ENCODE data around the gene ZNF81.
"Not testable (repeated sequence)": the region's sequence is repeated elsewhere in the genome, so short reads cannot be mapped to it uniquely, and the experiment has no call there.

ZNF81 gene

DNA sequence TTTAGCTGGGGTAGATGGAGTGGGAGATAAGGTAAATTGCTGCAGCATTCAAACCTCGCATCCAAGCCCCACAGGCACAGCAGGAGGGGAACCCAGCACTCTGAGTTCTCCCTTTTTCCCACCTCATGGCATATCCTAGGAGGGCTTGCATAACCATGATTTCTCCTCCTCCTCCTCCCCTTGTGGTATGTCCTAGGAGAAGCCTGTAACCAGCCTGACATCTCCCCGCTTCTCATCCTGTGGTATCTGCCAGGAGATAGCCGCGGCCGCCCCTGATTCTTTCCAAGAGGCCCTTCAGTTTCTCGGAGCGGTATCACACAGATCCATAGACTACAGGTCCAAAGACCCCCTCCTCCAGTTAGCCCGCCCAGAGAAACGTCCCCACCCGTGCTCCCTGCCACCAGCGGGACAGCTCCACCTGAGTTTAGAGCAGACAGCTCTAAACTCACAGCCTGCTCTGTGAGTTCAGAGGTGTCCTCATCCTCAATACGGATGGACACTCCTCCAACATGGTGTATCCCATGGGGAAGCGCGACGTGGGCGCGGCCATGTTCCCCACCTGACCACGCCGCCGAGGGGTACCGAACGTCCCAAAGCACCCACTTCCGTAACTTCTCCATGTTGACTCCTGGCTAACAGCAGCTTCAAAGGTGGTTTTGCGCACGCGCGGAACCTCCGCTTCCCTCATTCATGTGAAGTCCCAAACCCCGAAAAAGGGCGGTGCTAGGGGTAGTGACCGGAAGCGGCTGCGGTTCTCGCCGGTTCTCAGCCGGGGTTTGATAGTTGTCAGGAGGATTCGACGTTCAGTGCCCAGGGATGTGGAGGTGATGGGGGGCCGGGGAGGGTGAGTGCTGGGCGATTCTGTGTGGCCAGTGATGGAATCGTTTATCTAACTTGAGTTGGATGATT is at the start of gene ZNF81:
ZNF81 (plus strand) TSS at position 739 of the 909 bp plus-strand sequence. CDS start 9,366 bp downstream, outside the sequence.
- H3K27ac Mint-ChIP-seq, result peak within 1 kb of the TSS; percentile 99
- DNase-seq (ENCODE audit: low spot score in 2 of 2) (peak; percentile 70 to 94), ATAC-seq (peak; percentile 91)
- H3K36me3 Mint-ChIP-seq, result peaks cover 5% of the 10 kb centered on the region
- H3K9me3 Mint-ChIP-seq, result no peaks in the 10 kb centered on the region
- H3K4me1 Mint-ChIP-seq, result peaks cover 16% of the 10 kb centered on the region
- H3K4me3 Mint-ChIP-seq, result peak within 1 kb of the TSS; percentile 99

DNA sequence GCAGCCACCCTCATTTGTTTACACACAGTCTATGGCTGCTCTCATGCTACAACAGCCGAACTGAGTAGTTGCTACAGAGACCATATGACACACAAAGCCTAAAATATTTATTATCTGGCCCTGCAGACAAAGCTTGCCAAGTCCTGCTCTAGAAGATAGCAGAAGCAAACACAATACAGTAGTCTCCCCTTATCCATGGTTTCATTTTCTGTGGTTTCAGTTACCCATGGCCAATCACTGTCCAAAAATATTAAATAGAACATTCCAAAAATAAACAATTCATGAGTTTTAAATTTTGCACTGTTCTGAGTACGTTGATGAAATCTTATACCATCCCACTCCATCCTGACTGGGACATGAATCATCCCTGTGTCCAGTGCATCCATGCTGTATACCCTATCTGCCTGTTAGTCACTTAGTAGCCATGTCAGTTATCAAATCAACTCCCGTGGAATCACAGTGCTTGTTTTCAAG is 40.2 kb upstream of the ZNF81 start:
- no peak for ATAC-seq
- H3K4me1 Mint-ChIP-seq, result no peaks in the 10 kb centered on the region
- H3K36me3 Mint-ChIP-seq, result no peaks in the 10 kb centered on the region
- H3K27ac Mint-ChIP-seq, result no peak overlapping the region
- no peak for DNase-seq (ENCODE audit: low spot score in 2 of 2)
- H3K4me3 Mint-ChIP-seq, result no peak overlapping the region
- no peaks in the 10 kb centered on the region for H3K9me3 Mint-ChIP-seq

DNA sequence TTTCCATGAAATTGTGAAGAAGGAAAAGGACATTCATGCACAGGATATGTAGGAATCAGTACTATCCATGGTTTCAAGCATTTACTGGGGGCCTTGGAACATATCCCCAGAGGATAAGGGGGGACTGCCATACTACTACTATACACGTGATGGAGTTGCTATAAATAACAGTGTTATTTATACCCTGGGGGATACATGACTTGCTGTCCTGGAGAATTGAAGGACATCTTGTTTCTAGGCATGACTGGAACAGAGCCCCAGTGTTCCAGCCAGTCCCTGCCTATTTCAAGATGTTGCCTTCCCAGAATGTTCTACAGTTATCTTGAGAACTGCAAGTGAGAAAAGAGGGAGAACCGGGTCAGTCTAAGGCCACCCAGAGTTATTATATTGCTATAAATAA is 39.6 kb upstream of the ZNF81 start:
- no peaks in the 10 kb centered on the region for H3K36me3 Mint-ChIP-seq
- no peak overlapping the region for H3K27ac Mint-ChIP-seq
- no peaks in the 10 kb centered on the region for H3K9me3 Mint-ChIP-seq

DNA sequence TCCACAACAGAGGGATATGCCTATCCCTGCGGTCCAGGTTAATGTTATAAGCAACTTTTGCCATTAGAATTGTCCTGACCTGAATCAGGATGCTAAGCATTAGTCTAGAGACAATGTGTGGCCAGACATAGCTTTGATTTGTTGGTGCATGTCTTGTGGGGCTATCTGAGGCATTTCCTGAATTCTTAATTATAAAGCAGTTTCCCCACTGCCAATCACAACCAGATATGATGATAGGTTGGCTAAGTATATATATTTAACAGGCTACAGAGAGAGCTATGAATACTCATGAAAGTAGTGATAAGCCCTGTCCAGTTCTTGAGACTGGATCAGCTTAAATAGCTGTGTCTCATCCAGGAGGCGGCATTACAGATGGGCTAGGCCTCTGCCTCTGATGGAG is 37.8 kb upstream of the ZNF81 start:
- Mint-ChIP-seq H3K27ac (no peak overlapping the region), H3K36me3 (no peaks in the 10 kb centered on the region), H3K9me3 (no peaks in the 10 kb centered on the region), H3K4me3 (no peak overlapping the region), H3K4me1 (no peaks in the 10 kb centered on the region)
- ATAC-seq (no peak), DNase-seq (ENCODE audit: low spot score in 2 of 2) (no peak)

More for the DNA sequence above, 39.6 kb upstream of the ZNF81 start:
- no peak for ATAC-seq
- no peaks in the 10 kb centered on the region for H3K4me1 Mint-ChIP-seq
- no peak overlapping the region for H3K4me3 Mint-ChIP-seq
- no peak for DNase-seq (ENCODE audit: low spot score in 2 of 2)

DNA sequence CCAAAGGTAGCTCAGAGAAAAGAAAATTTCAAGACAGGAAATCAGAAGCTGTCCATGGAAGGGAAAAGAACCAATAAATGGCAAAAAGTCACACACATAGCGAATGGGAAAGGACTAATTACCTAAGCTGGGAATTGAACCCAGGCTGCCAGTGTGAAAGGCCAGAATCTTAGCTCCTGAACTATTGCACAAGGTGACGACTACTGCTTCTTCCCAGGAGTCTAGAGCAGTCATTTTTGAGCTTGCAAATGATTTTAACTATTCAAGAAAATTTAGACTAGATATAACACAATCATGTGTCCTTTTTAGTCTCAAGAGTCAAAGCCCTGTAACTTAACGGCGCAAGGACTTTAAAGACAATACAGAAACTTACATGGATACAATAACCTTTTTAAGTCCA is 34.1 kb upstream of the ZNF81 start:
- ATAC-seq (no peak), DNase-seq (ENCODE audit: low spot score in 2 of 2) (no peak)
- no peaks in the 10 kb centered on the region for H3K4me1 Mint-ChIP-seq
- no peak overlapping the region for H3K27ac Mint-ChIP-seq
- H3K4me3 Mint-ChIP-seq, result no peak overlapping the region
- no peaks in the 10 kb centered on the region for H3K9me3 Mint-ChIP-seq
- H3K36me3 Mint-ChIP-seq, result no peaks in the 10 kb centered on the region

DNA sequence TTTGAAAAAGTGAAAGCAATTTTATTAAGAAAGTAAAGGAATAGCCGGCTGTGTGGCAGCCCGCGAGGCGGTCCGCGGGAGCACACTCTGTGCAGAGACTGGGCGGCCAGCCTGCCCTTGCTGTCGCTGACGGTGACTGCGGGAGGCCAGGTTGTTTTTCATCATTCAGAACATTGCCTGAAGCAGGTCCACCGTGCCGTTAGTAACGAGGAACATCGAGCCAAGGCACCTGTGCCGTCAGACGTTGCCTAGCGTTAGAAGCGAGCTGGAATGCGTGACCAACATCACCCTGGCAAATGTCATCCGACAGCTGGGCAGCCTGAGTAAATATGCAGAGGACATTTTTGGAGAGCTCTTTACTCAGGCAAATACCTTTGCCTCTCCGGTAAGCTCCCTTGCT is 33.6 kb upstream of the ZNF81 start:
- H3K36me3 Mint-ChIP-seq; H3K27ac Mint-ChIP-seq; H3K4me1 Mint-ChIP-seq; H3K9me3 Mint-ChIP-seq; ATAC-seq; DNase-seq (ENCODE audit: low spot score in 2 of 2); H3K4me3 Mint-ChIP-seq: not testable (repeated sequence)

DNA sequence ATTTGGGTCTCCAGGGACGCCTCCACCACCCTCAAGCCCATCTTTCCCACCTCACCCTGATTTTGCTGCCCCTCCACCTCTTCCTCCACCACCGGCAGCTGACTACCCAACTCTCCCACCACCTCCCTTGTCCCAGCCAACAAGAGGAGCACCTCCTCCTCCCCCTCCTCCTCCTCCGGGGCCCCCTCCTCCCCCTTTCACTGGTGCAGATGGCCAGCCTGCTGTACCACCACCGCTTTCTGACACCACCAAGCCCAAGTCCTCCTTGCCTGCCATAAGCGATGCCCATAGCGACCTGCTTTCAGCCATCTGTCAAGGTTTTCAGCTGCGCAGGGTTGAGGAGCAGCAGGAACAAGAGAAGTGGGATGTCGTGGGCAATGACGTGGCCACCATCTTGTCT is 32.4 kb upstream of the ZNF81 start:
- ATAC-seq, result no peak
- Mint-ChIP-seq H3K27ac (no peak overlapping the region), H3K4me3 (no peak overlapping the region), H3K36me3 (no peaks in the 10 kb centered on the region), H3K4me1 (no peaks in the 10 kb centered on the region), H3K9me3 (no peaks in the 10 kb centered on the region)
- DNase-seq (ENCODE audit: low spot score in 2 of 2), result no peak

DNA sequence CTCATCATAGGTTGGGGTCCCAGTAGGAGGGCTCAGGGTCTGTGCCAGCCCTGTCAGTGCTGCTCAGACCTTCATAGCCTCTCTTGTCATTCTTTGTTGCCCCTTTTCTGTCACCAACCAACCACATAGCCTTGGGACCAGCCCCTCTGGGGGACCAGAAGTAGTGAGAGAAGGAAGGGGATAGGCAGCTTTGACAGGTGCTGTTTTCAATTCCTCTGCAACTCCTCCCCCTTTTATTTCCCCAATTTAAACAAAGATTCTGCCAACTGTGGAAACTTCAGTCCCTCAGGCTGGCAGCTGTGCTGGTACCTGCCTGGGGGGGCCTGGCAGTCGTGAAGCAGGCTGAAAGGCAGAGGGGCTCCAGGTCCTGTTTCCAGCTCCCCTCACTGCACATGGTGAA is 30.9 kb upstream of the ZNF81 start:
- not testable (repeated sequence) for H3K4me1 Mint-ChIP-seq; H3K36me3 Mint-ChIP-seq; DNase-seq (ENCODE audit: low spot score in 2 of 2); H3K27ac Mint-ChIP-seq; ATAC-seq; H3K9me3 Mint-ChIP-seq; H3K4me3 Mint-ChIP-seq

DNA sequence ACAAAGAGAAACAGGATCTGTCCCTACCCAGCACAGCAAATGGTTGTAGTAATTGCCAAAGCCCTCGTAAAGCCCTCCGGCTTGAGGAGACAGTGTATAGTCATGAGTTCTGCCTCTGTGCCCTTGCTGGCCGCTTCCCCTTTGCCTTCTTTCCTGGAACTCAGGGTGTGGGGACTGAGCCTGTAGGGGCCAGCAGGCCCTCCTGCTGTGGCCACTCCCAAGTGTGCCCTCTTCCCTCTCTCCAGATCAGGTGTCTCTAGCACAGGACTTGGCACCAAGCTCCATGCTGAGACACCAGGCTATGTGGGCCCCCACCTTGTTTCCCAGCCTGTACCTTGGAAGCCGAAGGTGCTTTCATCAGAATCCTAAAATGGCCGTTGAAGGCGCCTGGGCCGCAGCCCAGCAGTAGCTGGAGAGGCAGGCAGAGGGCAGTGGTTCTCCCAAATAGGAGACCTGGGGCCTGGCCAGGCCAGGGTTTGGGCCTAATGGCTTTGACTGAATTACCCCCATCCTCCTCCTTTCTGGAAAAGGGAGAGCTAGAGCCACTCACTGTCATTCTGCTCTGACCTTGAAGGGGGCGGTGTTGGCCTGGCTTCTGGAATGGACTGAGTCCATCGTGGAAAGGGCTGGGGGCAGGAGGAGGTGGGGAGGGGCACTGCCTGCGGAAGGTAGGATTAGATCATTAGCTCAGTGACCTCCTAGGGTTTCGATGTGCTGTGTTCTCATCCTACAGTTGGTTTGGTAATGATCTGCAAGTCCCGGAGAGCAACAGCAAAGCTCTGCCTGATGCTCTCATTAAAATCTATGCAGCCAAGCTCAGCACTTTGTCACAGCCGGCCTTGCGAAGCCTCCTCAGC is 30.1 kb upstream of the ZNF81 start:
- ATAC-seq; H3K9me3 Mint-ChIP-seq; H3K36me3 Mint-ChIP-seq; H3K27ac Mint-ChIP-seq; DNase-seq (ENCODE audit: low spot score in 2 of 2); H3K4me3 Mint-ChIP-seq; H3K4me1 Mint-ChIP-seq: not testable (repeated sequence)

DNA sequence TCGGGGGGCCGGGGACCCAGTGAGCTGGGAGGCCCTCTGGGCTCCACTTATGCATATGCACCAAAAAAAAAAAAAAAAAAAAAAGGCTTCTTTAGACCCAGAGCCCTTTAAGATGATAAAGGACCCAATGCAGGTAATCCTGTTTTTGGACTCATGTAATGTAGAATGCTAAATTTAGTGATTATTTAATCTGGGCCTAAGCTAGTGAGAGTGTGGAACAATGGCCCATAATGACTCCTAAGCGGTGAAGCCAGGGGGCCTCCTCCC is 29.5 kb upstream of the ZNF81 start:
- not testable (repeated sequence) for H3K4me1 Mint-ChIP-seq; H3K27ac Mint-ChIP-seq; ATAC-seq; DNase-seq (ENCODE audit: low spot score in 2 of 2); H3K9me3 Mint-ChIP-seq; H3K4me3 Mint-ChIP-seq; H3K36me3 Mint-ChIP-seq

DNA sequence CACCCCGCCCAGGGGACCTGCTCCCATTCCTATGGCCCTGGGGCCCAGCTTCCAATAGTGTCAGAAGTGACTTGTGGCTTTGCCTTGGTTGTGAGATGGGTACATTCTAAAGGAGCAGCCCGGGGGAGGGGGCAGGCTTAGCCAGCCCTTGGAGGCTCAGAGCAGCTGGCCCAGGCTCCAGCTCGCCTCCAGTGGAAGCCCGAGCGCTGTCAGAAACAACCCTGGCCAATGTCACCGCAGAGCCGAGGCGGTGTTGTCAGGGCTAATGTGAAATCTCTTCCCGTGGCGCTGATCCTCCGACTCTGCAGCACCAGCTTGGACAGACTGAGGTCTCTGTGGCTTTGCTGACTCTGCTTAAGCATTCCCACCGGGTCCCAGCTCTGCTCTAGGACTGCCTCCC is 29.2 kb upstream of the ZNF81 start:
- Mint-ChIP-seq H3K27ac (no peak overlapping the region), H3K9me3 (no peaks in the 10 kb centered on the region), H3K36me3 (no peaks in the 10 kb centered on the region), H3K4me3 (no peak overlapping the region), H3K4me1 (no peaks in the 10 kb centered on the region)
- ATAC-seq, result no peak
- DNase-seq (ENCODE audit: low spot score in 2 of 2), result no peak

DNA sequence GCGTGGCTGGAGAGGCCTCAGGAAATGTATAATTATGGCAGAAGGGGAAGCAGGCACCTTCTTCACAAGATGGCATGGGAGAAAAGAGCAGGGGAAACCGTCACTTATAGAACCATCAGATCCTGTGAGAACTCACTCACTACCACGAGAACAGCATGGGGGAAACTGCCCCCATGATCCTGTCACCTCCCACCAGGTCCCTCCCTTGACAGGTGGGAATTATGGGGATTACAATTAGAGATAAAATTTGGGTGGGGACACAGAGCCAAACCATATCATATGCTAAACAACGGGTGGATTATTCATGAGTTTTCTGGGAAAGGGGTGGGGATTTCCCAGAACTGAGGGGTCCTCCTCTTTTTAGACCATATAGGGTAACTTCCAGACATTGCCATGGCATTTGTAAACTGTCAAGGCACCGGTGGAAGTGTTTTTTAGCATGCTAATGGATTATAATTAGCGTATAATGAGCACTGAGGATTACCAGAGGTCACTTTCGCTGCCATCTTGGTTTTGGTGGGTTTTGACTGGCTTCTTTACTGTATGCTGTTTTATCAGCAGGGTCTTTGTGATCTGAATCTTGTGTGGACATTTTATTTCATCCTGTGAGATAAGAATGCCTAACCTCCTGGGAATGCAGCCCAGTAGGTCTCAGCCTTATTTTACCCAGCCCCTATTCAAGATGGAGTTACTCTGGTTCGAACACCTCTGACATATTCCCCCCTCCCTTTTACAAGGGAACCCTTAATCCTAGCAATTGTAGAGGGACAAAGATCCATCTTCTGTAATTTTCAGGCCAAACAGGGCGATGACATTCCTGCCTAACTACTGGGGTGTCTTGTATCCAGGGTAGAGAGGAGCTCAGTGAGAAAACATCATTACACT is 27.6 kb upstream of the ZNF81 start:
- H3K4me1 Mint-ChIP-seq, result no peaks in the 10 kb centered on the region
- H3K27ac Mint-ChIP-seq, result no peak overlapping the region
- ATAC-seq (no peak), DNase-seq (ENCODE audit: low spot score in 2 of 2) (no peak)
- H3K9me3 Mint-ChIP-seq, result no peaks in the 10 kb centered on the region
- no peak overlapping the region for H3K4me3 Mint-ChIP-seq
- no peaks in the 10 kb centered on the region for H3K36me3 Mint-ChIP-seq

DNA sequence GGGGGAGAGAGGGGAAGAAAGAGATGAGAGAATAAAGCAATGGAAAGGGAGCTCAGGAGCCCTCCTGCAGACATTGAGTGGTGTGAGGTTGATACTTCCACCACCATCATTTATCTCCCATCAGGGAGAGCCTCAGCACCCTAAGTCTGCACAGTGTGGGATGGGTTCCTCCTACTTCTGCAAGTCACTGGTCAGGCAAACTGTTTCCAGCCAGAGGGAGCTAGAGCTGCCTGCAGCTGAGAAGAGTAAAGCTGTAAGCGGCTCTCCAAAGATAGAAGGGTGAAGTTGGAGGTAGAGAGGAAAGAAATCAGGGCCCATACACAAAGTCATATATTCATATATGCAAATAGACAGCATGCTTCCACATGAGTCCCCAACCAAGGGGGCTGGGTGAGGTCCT is 21.9 kb upstream of the ZNF81 start:
- no peaks in the 10 kb centered on the region for H3K9me3 Mint-ChIP-seq
- H3K4me3 Mint-ChIP-seq, result no peak overlapping the region
- DNase-seq (ENCODE audit: low spot score in 2 of 2) (no peak), ATAC-seq (no peak)
- H3K36me3 Mint-ChIP-seq, result no peaks in the 10 kb centered on the region
- no peak overlapping the region for H3K27ac Mint-ChIP-seq
- no peaks in the 10 kb centered on the region for H3K4me1 Mint-ChIP-seq

DNA sequence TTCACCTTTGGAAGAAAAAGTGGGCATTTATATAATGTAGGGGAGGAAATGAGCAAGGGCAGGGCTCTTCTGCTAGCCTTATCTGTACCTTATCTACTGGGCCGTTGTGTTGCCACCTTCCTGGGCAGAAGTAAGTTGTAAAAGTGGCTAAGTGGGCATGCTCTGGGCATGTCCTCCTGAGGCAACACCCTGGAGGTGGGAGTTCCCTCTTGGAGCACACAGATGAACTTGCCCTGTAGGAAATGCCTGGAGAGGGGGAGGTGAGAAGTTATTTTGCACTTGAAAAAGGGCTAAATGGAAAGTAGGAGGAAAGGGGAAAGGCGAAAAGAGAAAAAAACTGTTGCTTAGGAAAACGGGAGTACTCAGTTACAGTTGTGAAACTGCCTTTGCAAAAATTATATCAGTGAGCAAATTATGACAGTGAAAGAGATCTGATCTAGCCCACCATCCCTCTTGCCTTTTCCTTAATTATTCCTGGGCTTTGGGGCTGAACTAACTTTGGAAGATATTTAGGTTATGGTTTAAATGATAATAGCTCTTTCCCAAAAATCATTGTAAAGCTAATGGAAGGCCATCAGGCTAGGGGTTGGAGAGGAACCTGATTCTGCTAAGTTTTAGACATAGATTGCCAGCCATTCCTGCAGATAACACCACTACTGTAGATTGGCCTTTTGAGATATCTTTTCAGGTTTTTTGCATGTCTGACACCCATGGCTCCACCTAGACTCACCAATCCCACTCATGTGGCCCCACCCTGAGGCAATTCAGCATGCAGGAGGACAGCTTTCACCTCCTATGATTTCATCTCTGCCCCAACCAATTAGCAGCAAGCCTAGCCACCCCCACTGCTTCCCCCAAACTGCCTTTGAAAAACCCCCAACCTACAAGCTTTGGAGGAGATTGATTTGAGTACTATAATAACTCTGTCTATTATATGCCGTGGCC is 20.5 kb upstream of the ZNF81 start:
- no peak for DNase-seq (ENCODE audit: low spot score in 2 of 2)
- Mint-ChIP-seq H3K27ac (no peak overlapping the region), H3K9me3 (no peaks in the 10 kb centered on the region), H3K36me3 (no peaks in the 10 kb centered on the region), H3K4me1 (no peaks in the 10 kb centered on the region), H3K4me3 (no peak overlapping the region)
- no peak for ATAC-seq
